Body of pancreas (tissue), 4 donors: ENCODE data around the gene MAPKAPK2. TPM values are rescaled to one million over a fixed set of nuclear protein-coding genes. Genes with fewer than 3 reads are reported as not detected.
A peak's percentile ranks its signal among the peaks of the same experiment; 100 is the strongest.

ENCODE experiments used
- ATAC-seq: fragments of 150-250 bp; one replicate; pipeline ENCODE4 v1.9.1; 2016
- DNase-seq, 4 donors: peaks; one replicate each; pipeline ENCODE4 v3.0.0-alpha.2; 2019
- H3K27ac ChIP-seq, 4 donors: fragments of 200-600 bp; sonication (generic); 1 replicate in 3 of 4; 2 replicates in 1 of 4; pipeline versions ENCODE4 v1.5.1 to v1.6.1; 2016 to 2019; ENCODE audit warnings: mild to moderate bottlenecking in 1 of 4, mixed read lengths in 1 of 4, moderate library complexity in 1 of 4
- H3K27me3 ChIP-seq, 2 donors: fragments of 200-600 bp; sonication (generic); one replicate each; pipeline ENCODE4 v1.6.0; 2016; ENCODE audit warnings: mild to moderate bottlenecking in 1 of 2
- H3K36me3 ChIP-seq, 2 donors: fragments of 200-600 bp; sonication (generic); replicated peaks in 1 of 2; 2 replicates each; pipeline ENCODE4 v1.5.1; 2016; ENCODE audit warnings: low read depth in 2 of 2; ENCODE audit not compliant: insufficient read depth in 1 of 2
- H3K4me1 ChIP-seq: fragments of 200-600 bp; sonication (generic); one replicate; pipeline ENCODE4 v1.6.0; 2016
- H3K4me3 ChIP-seq, 2 donors: fragments of 200-600 bp; sonication (generic); 1 replicate in 1 of 2; 2 replicates in 1 of 2; pipeline ENCODE4 v1.5.1; 2016 to 2019
- H3K9me3 ChIP-seq, 3 donors: fragments of 200-600 bp; sonication (generic); 1 replicate in 2 of 3; 2 replicates in 1 of 3; pipeline ENCODE4 v1.5.1; 2016
- POLR2A ChIP-seq, 3 donors: fragments of 450-650 bp; IDR thresholded peaks; one replicate each; pipeline ENCODE4 v1.6.1; 2016; ENCODE audit warnings: antibody characterized with exemption in 3 of 3, mild to moderate bottlenecking in 2 of 3
- WGBS, 2 donors: methylation state at CpG; one replicate each; pipeline ENCODE4 v1.1.5; 2017; 5-methylcytosine and 5-hydroxymethylcytosine counted together
- intact Hi-C: fragments of 100-400 bp; cut with DNase I; formaldehyde crosslinking; loops from one replicate; pipeline ENCODE4 v1.15.1; 2023
- total RNA-seq, 2 donors: library from RNA; depleted of rRNA; stranded (reverse); fragments of >200 nt; gene quantifications; one replicate each; pipeline ENCODE4 v1.1.0, GENCODE V29; 2016
- TF ChIP-seq, protein P1 (sequence below), 7 experiments: fragments of 450-650 bp in 4 of 7; fragments of 200-600 bp in 3 of 7; sonication (generic) in 3 of 7; IDR thresholded peaks; one replicate each; pipeline ENCODE4 v1.5.1; 2016 to 2019; ENCODE audit warnings: antibody characterized with exemption in 7 of 7

The MAPKAPK2 gene
- total RNA-seq, 2 donors from 2014 or later: 29.1 to 46.5 TPM

GRCh38 chr1:206713070-206713469, 28.4 kb downstream of the MAPKAPK2 start:
- TF ChIP-seq, protein P1, sequence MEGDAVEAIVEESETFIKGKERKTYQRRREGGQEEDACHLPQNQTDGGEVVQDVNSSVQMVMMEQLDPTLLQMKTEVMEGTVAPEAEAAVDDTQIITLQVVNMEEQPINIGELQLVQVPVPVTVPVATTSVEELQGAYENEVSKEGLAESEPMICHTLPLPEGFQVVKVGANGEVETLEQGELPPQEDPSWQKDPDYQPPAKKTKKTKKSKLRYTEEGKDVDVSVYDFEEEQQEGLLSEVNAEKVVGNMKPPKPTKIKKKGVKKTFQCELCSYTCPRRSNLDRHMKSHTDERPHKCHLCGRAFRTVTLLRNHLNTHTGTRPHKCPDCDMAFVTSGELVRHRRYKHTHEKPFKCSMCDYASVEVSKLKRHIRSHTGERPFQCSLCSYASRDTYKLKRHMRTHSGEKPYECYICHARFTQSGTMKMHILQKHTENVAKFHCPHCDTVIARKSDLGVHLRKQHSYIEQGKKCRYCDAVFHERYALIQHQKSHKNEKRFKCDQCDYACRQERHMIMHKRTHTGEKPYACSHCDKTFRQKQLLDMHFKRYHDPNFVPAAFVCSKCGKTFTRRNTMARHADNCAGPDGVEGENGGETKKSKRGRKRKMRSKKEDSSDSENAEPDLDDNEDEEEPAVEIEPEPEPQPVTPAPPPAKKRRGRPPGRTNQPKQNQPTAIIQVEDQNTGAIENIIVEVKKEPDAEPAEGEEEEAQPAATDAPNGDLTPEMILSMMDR (IDR thresholded peaks at IDR 0.05): no peak
- TF ChIP-seq POLR2A (IDR thresholded peaks at IDR 0.05): no peak
- DNase-seq (no peak), ATAC-seq (no peak)
- Histone ChIP-seq H3K27me3 (no peaks in the 10 kb centered on the region), H3K27ac (peak overlapping the region in 3 of 4 donors; percentile 4 to 27 (median 4)), H3K4me1 (peaks cover 88% of the 10 kb centered on the region), H3K4me3 (no peak overlapping the region), H3K9me3 (no peaks in the 10 kb centered on the region), H3K36me3 (no peaks in the 10 kb centered on the region)
- intact Hi-C loops: no loop called here
- 73 to 91% methylated on average over 4 of the region's 4 CpGs for WGBS, 2 donors

DNA sequence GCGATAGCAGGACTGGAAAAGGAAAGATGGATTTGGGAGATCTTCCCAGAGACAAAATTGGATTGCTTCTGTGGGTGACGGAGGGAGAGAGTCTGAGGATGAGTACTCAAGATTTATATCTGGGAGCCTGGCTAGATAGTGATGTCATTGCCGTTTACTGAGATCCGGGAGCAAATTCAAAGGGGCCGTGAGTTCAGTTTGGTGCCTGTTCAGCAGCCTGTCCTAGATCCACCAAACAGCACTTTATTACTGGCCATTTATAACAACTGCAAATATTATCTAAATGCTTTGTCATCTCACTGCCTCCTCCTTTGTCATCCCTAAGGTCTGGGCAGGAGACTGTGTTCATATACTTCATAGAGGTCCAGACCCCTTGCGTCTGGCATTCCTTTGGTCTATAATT, 29.2 kb downstream of the MAPKAPK2 start:
- H3K36me3 ChIP-seq: no peaks in the 10 kb centered on the region
- WGBS, 2 donors: 75 to 83% methylated on average over 6 of the region's 6 CpGs
- no peaks in the 10 kb centered on the region for H3K9me3 ChIP-seq
- ATAC-seq (no peak), DNase-seq (no peak)
- H3K4me1 ChIP-seq: peaks cover 79% of the 10 kb centered on the region
- peak overlapping the region; percentile 28 to 74 (median 62) for H3K27ac ChIP-seq
- no peaks in the 10 kb centered on the region for H3K27me3 ChIP-seq
- TF ChIP-seq POLR2A (IDR thresholded peaks at IDR 0.05): no peak
- TF ChIP-seq, protein P1 (IDR thresholded peaks at IDR 0.05): no peak
- no peak overlapping the region for H3K4me3 ChIP-seq
- intact Hi-C loops: no loop called here

DNA sequence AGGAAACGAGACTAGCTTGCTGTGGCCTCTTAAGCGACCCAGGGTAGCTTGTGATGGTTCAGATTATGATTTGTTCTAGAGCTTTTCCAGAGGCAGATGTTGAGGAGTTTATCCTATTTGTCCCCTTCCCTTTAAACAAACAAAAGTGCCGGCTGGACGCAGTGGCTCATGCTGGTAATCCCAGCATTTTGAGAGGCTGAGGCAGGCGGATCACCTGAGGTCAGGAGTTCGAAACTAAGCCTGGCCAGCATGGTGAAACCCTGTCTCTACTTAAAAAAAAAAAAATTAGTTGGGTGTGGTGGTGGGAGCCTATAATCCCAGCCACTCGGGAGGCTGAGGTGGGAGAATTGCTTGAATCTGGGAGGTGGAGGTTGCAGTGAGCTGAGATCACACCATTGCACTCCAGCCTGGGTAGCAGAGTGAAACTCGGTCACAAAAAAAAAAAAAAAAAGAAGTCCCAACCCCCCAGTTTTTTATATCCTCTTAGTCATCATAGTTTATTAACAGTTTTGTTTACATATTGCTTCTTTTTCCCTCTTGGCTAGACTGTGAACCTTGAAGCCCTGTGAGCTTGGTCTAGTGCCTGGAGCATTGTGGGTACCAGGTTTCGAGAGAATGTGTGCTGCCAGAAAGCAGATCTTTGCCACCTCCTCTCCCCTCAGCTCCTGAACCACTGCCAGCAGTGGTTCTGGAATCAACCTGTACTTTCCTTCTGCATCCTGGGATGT, 29.8 kb downstream of the MAPKAPK2 start:
- no peaks in the 10 kb centered on the region for H3K27me3 ChIP-seq
- peak in 1 of 3 donors; percentile 11 for TF ChIP-seq POLR2A (IDR thresholded peaks at IDR 0.05)
- TF ChIP-seq, protein P1 (IDR thresholded peaks at IDR 0.05): no peak
- H3K4me3 ChIP-seq: no peak overlapping the region
- DNase-seq (peak; percentile 63 to 83 (median 74)), ATAC-seq (peak; percentile 91)
- peak overlapping the region; percentile 48 to 74 (median 62) for H3K27ac ChIP-seq
- H3K36me3 ChIP-seq: no peaks in the 10 kb centered on the region
- peaks cover 73% of the 10 kb centered on the region for H3K4me1 ChIP-seq
- 51 to 60% methylated on average over 9 of the region's 9 CpGs for WGBS, 2 donors
- intact Hi-C loops: no loop called here
- H3K9me3 ChIP-seq: no peaks in the 10 kb centered on the region

- H3K4me3 ChIP-seq: no peak overlapping the region
- TF ChIP-seq POLR2A (IDR thresholded peaks at IDR 0.05): no peak
- TF ChIP-seq, protein P1 (IDR thresholded peaks at IDR 0.05): no peak
- 86 to 94% methylated on average over 4 of the region's 4 CpGs for WGBS, 2 donors
- ATAC-seq (no peak), DNase-seq (no peak)
- H3K9me3 ChIP-seq: no peaks in the 10 kb centered on the region
- H3K27ac ChIP-seq: peak overlapping the region; percentile 46 to 74 (median 60)
- intact Hi-C loops: no loop called here
- peaks cover 71% of the 10 kb centered on the region for H3K4me1 ChIP-seq
- H3K36me3 ChIP-seq: no peaks in the 10 kb centered on the region
- no peaks in the 10 kb centered on the region for H3K27me3 ChIP-seq
Measured at GRCh38 chr1:206715120-206715519, 30.4 kb downstream of the MAPKAPK2 start.
